WTC11 (cell line): ENCODE data around the gene AUH.

Source experiments
- CBFB ChIP-seq: sonication (generic); formaldehyde crosslinking; IDR thresholded peaks from 2 replicates; pipeline ENCODE4 v1.8.1; 2022; ENCODE audit warnings: mild to moderate bottlenecking, low read depth, missing genetic modification reagents
- CTCF ChIP-seq: fragments of 200-600 bp; IDR thresholded peaks from 2 replicates; pipeline ENCODE4 v1.8.0; 2022; ENCODE audit warnings: antibody characterized with exemption
- ETV6 ChIP-seq: sonication (generic); formaldehyde crosslinking; IDR thresholded peaks from 2 replicates; pipeline ENCODE4 v1.8.1; 2022; ENCODE audit warnings: mild to moderate bottlenecking, missing genetic modification reagents
- MXD4 ChIP-seq: fragments of 250-450 bp; sonication (Bioruptor Pico); IDR thresholded peaks from 2 replicates; pipeline ENCODE4 v1.8.0; 2021; ENCODE audit warnings: mild to moderate bottlenecking, moderate library complexity, borderline replicate concordance
- MYBL2 ChIP-seq: sonication (generic); formaldehyde crosslinking; IDR thresholded peaks from 2 replicates; pipeline ENCODE4 v1.8.1; 2023; ENCODE audit warnings: mild to moderate bottlenecking, moderate library complexity, missing genetic modification reagents
- NR3C1 ChIP-seq: sonication (generic); formaldehyde crosslinking; conservative IDR thresholded peaks from 2 replicates; pipeline ENCODE4 v1.8.1; 2023; ENCODE audit warnings: low read depth, mild to moderate bottlenecking, missing genetic modification reagents
- PREB ChIP-seq: sonication (generic); formaldehyde crosslinking; IDR thresholded peaks from 2 replicates; pipeline ENCODE4 v1.8.1; 2022; ENCODE audit warnings: mild to moderate bottlenecking, missing genetic modification reagents, moderate library complexity, borderline replicate concordance
- SMAD4 ChIP-seq: sonication (generic); formaldehyde crosslinking; IDR thresholded peaks from 2 replicates; pipeline ENCODE4 v1.8.0; 2022; ENCODE audit warnings: mild to moderate bottlenecking, missing genetic modification reagents
- SOX15 ChIP-seq: fragments of 250-450 bp; sonication (Bioruptor Pico); IDR thresholded peaks from 2 replicates; pipeline ENCODE4 v1.9.0; 2021; ENCODE audit warnings: mild to moderate bottlenecking
- ZNF219 ChIP-seq: sonication (generic); formaldehyde crosslinking; IDR thresholded peaks from 2 replicates; pipeline ENCODE4 v1.8.0; 2023; ENCODE audit warnings: missing genetic modification reagents, mild to moderate bottlenecking, borderline replicate concordance
- ZNF232 ChIP-seq: sonication (generic); formaldehyde crosslinking; IDR thresholded peaks from 2 replicates; pipeline ENCODE4 v1.8.0; 2022; ENCODE audit warnings: mild to moderate bottlenecking, missing genetic modification reagents

- TF ChIP-seq ETV6 (CRISPR knock-in tag): no peak
- TF ChIP-seq NR3C1 (CRISPR knock-in tag): no peak
- no peak for TF ChIP-seq CBFB
- TF ChIP-seq ZNF219 (CRISPR knock-in tag): no peak
- no peak for TF ChIP-seq MXD4 (CRISPR knock-in tag)
- TF ChIP-seq CTCF: no peak
- no peak for TF ChIP-seq SOX15 (CRISPR knock-in tag)
- no peak for TF ChIP-seq PREB (CRISPR knock-in tag)
- TF ChIP-seq ZNF232 (CRISPR knock-in tag): no peak
- TF ChIP-seq MYBL2 (CRISPR knock-in tag): no peak
- TF ChIP-seq SMAD4: no peak
Measured at GRCh38 chr9:91289244-91289643, 72.5 kb downstream of the AUH start.
